Peyer's patch (tissue), 4 donors: ENCODE results near the gene KCNJ6.

Source experiments
- POLR2A ChIP-seq, 2 donors: fragments of 450-650 bp; IDR thresholded peaks; one replicate each; pipeline ENCODE4 v1.5.1; 2017; ENCODE audit warnings: antibody characterized with exemption in 2 of 2, mild to moderate bottlenecking in 2 of 2, moderate library complexity in 2 of 2
- TF ChIP-seq, protein P1 (sequence below), 6 experiments: fragments of 450-650 bp in 4 of 6; fragments of 200-600 bp in 2 of 6; sonication (generic) in 1 of 6; IDR thresholded peaks; one replicate each; pipeline ENCODE4 v1.5.1; 2017 to 2019; ENCODE audit warnings: antibody characterized with exemption in 6 of 6, mild to moderate bottlenecking in 3 of 6, moderate library complexity in 1 of 6

DNA sequence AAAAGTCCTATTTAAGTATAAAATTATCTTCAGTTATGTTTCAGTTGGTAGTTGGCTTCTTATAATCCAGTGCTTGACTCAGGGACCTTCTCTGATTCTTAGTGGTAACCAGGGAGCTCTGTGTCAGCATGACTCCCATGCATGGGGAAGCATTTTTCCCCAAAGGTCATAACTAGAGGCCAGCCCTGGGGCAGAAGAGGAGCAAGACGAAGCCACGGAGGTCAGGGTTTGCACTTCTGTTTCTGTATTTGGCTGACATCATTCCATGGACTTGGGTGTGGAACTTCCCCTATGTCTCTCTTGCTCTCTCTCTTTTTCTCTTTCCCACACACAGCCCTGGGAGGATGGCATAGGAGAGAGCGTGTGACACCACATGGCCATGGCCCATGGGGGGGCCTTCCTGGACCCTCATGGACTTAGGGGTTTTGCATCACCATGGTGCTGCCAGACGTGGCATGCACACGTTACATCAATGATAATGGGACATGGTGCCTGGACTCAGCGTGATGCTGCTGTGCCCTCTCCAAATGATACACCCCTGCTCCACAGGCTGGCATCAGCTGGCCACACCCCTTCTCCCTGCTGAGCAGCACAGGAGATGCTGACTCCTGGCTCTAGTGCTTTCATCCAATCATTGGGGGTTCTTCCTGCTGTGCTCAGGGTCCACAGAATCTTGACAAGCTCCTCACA, 260.5 kb downstream of the KCNJ6 start:
- no peak for TF ChIP-seq POLR2A (IDR thresholded peaks at IDR 0.05)
- TF ChIP-seq, protein P1, sequence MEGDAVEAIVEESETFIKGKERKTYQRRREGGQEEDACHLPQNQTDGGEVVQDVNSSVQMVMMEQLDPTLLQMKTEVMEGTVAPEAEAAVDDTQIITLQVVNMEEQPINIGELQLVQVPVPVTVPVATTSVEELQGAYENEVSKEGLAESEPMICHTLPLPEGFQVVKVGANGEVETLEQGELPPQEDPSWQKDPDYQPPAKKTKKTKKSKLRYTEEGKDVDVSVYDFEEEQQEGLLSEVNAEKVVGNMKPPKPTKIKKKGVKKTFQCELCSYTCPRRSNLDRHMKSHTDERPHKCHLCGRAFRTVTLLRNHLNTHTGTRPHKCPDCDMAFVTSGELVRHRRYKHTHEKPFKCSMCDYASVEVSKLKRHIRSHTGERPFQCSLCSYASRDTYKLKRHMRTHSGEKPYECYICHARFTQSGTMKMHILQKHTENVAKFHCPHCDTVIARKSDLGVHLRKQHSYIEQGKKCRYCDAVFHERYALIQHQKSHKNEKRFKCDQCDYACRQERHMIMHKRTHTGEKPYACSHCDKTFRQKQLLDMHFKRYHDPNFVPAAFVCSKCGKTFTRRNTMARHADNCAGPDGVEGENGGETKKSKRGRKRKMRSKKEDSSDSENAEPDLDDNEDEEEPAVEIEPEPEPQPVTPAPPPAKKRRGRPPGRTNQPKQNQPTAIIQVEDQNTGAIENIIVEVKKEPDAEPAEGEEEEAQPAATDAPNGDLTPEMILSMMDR (IDR thresholded peaks at IDR 0.05): no peak
